Kidney capillary endothelial cell (primary cell): ENCODE measurements around the gene ZBTB2.
"Not testable (repeated sequence)": the region's sequence is repeated elsewhere in the genome, so short reads cannot be mapped to it uniquely, and the experiment has no call there.

Source experiments
- DNase-seq: peaks from one replicate; pipeline ENCODE4 v3.0.0-alpha.2; 2018; ENCODE audit warnings: low spot score

The ZBTB2 gene

DNA sequence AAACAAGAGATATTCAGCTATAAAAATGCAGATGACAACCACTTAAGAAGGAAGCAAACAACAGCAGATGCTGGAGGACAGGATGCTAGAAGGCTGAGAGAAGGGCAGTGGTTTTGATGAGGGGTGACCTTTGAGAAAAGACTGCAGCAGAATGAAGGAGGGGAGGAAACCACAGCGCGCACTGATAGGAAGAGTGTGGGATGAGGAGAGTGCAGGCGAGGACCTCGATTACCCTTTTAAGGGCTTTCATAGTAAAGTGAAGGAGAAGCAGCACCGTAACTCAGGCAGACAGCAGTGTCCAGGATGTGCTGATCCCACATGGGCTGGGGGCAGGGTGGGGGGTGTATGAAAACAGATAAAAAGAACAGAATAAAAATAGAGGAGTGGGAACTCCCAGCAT lies 19.2 kb downstream of the ZBTB2 start:
- no peak for DNase-seq

DNA sequence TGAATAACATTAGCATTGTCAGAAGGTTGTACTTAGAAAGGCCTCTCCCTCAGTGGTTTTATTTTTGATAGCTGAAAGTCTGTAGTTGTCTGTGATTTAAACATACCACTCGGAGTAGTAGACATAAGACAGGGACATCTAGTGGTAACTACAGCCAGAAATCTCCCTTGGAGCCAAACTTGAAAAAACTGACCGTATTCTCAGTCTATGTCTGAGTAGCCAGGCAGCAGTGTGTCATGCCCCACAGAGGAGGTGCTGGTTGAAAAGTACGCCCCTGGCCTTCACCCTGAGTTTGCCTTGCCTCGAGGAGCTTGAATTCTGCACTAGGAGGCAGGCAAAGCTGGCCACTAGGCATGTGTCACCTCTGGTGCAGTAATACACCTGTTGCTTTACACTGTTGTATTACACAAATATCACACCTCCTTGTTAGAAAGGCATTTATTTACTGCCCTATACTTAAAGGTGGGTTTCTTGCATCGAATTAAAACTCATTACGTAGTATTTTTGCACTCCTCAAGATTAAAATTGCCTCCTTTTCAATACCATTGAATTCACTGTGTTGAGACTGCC lies 20.8 kb downstream of the ZBTB2 start:
- no peak for DNase-seq

DNA sequence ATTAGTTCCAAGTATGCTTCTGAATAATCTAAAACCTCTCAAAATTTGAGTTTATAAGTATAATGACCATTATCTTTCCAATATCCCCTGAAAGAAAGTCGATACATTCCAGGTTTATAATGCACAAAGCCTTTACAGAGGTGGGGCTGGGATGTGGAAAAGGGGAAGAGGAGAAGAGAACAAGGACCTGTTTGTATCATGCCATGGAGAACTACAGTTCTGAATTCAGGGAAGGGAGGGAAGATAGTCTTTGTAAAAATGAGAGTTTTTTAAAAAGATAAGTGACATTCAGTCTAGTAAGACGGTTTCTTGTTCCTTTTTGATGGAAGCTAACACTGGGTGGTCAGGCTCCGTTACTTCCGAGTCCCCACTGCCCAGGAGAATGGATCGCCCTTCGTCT lies 26.1 kb downstream of the ZBTB2 start:
- no peak for DNase-seq

DNA sequence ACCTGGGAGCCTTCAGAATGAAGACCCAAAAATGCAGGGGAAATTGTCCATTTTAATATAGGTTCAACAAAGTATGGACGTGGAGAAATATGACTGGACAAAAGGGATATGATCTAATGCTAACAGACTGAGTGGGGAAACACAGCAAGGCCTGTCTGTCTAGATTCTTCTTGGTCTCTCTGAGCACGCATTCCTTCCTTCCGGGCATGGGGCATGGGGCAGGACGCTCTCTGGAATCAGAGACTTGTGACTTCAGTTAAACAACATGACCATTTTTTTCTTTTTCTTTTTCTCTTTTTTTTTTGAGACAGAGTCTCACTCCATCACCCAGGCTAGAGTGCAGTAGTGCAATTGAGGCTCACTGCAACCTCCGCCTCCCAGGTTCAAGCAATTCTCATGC lies 31.9 kb downstream of the ZBTB2 start:
- no peak for DNase-seq

DNA sequence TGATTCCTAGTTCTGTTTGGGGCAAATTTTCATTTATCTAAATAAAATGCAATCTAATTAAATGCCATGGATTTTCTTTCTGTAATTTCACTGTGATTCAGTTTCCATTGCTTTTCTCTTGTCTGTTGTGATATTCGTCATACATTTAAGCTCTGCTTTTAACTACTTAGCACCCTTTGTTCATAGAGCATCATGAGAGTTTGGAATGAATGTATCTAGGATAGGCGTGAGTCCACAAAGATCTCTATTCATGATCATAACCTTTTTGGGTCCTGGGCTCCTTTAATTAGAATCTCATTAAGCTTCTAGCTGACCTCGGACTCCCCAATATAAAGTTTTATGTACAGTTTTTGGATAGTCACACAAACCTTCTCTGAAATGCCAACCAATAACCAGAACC lies 32.9 kb downstream of the ZBTB2 start:
- no peak for DNase-seq

DNA sequence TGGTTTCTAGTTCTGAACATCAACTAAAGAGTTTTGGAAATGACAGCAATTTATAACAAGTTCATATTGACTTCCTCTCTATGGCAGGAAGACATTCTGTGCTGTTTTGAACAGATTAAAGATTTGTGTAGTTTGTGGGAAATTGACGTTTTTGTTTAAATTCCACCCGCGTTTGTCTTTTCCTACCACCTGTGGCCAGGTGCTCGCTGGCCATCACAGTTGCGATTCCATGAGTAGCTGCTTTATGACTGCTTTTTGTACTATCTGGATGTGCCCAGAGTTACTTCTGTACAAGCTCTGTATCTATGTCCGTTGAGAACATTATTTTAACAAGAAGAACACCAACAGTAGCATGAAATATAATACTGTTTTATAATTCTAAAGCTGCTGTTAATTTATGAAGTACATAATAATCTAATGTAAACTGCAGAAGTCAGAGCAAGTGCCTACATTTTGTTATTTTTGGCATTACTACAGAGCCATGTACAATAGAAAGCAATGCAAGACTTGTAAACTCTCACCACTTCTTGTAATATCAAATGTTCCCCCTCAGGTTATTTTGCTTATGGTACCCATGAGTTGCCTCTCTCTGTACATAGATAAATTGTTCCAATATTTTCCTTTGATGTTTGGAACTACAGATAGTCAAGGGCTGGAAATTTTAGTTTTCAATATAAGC lies 33.5 kb downstream of the ZBTB2 start:
- DNase-seq: no peak

DNA sequence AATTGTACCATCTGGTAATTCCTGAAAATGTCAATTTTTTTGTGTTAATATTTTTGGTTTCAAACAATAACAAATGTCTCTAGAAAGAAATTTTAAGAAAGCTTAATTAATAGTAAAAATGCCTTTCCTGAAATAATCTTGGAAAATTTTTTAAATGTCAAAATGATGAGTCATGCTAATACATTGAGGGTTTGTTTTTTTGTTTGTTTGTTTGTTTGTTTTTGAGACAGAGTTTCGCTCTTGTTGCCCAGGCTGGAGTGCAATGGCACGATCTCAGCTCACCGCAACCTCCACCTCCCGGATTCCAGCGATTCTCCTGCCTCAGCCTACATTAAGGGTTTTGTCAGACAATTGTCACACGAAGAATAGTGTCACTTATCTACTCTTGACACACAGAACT lies 34.4 kb downstream of the ZBTB2 start:
- DNase-seq: peak; percentile 30

DNA sequence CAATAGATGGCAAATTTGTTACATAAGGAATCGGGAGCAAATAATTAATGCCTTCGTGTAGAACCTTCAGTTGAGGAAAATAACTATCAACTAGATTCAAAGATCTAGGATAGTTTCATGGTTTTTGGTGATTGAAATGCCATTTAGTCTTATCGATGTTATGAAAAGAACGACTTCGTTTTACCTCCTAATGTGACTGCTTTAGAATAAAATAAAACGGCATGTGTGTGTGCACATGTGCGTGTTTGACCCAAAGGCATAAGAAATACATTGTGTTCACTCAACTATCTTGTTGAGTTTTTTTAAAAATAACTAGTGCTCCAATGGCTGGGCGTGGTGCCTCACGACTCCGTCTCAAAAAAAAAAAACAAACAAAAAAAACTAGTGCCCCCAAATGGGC lies 37.6 kb downstream of the ZBTB2 start:
- DNase-seq: no peak

DNA sequence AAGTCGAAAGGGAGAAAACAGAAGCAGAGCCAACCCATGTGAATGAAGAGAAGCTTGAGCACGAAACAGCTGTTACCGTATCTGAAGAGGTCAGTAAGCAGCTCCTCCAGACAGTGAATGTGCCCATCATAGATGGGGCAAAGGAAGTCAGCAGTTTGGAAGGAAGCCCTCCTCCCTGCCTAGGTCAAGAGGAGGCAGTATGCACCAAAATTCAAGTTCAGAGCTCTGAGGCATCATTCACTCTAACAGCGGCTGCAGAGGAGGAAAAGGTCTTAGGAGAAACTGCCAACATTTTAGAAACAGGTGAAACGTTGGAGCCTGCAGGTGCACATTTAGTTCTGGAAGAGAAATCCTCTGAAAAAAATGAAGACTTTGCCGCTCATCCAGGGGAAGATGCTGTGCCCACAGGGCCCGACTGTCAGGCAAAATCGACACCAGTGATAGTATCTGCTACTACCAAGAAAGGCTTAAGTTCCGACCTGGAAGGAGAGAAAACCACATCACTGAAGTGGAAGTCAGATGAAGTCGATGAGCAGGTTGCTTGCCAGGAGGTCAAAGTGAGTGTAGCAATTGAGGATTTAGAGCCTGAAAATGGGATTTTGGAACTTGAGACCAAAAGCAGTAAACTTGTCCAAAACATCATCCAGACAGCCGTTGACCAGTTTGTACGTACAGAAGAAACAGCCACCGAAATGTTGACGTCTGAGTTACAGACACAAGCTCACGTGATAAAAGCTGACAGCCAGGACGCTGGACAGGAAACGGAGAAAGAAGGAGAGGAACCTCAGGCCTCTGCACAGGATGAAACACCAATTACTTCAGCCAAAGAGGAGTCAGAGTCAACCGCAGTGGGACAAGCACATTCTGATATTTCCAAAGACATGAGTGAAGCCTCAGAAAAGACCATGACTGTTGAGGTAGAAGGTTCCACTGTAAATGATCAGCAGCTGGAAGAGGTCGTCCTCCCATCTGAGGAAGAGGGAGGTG lies 38.7 kb downstream of the ZBTB2 start:
- DNase-seq: no peak

DNA sequence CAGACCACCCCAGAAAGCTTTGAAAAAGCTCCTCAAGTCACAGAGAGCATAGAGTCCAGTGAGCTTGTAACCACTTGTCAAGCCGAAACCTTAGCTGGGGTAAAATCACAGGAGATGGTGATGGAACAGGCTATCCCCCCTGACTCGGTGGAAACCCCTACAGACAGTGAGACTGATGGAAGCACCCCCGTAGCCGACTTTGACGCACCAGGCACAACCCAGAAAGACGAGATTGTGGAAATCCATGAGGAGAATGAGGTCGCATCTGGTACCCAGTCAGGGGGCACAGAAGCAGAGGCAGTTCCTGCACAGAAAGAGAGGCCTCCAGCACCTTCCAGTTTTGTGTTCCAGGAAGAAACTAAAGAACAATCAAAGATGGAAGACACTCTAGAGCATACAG lies 39.6 kb downstream of the ZBTB2 start:
- no peak for DNase-seq

DNA sequence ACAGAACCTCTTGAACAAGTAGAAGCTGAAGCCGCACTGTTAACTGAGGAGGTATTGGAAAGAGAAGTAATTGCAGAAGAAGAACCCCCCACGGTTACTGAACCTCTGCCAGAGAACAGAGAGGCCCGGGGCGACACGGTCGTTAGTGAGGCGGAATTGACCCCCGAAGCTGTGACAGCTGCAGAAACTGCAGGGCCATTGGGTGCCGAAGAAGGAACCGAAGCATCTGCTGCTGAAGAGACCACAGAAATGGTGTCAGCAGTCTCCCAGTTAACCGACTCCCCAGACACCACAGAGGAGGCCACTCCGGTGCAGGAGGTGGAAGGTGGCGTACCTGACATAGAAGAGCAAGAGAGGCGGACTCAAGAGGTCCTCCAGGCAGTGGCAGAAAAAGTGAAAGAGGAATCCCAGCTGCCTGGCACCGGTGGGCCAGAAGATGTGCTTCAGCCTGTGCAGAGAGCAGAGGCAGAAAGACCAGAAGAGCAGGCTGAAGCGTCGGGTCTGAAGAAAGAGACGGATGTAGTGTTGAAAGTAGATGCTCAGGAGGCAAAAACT lies 40.1 kb downstream of the ZBTB2 start:
- DNase-seq: no peak

DNA sequence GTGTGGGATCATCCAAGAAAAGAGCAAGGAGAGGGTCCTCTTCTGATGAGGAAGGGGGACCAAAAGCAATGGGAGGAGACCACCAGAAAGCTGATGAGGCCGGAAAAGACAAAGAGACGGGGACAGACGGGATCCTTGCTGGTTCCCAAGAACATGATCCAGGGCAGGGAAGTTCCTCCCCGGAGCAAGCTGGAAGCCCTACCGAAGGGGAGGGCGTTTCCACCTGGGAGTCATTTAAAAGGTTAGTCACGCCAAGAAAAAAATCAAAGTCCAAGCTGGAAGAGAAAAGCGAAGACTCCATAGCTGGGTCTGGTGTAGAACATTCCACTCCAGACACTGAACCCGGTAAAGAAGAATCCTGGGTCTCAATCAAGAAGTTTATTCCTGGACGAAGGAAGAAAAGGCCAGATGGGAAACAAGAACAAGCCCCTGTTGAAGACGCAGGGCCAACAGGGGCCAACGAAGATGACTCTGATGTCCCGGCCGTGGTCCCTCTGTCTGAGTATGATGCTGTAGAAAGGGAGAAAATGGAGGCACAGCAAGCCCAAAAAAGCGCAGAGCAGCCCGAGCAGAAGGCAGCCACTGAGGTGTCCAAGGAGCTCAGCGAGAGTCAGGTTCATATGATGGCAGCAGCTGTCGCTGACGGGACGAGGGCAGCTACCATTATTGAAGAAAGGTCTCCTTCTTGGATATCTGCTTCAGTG lies 40.8 kb downstream of the ZBTB2 start:
- DNase-seq: no peak

DNA sequence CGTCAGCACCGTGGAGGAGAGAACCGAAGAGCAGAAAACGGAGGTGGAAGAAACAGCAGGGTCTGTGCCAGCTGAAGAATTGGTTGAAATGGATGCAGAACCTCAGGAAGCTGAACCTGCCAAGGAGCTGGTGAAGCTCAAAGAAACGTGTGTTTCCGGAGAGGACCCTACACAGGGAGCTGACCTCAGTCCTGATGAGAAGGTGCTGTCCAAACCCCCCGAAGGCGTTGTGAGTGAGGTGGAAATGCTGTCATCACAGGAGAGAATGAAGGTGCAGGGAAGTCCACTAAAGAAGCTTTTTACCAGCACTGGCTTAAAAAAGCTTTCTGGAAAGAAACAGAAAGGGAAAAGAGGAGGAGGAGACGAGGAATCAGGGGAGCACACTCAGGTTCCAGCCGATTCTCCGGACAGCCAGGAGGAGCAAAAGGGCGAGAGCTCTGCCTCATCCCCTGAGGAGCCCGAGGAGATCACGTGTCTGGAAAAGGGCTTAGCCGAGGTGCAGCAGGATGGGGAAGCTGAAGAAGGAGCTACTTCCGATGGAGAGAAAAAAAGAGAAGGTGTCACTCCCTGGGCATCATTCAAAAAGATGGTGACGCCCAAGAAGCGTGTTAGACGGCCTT lies 41.6 kb downstream of the ZBTB2 start:
- no peak for DNase-seq

DNA sequence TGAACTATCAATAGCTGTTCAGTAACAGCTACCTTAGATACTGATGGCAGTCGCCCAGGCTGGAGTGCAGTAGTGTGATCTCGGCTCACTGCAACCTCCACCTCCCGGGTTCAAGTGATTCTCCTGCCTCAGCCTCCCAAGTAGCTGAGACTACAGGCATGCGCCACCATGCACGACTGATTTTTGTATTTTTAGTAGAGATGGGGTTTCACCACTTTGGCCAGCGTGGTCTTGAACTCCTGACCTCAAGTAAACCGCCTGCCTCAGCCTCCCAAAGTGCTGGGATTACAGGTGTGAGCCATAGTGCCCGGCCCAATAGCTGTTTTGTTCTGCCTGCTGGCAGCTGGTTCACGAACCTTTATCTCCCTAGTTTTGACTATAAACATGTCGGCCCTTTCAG lies 48.6 kb downstream of the ZBTB2 start:
- DNase-seq: not testable (repeated sequence)

DNA sequence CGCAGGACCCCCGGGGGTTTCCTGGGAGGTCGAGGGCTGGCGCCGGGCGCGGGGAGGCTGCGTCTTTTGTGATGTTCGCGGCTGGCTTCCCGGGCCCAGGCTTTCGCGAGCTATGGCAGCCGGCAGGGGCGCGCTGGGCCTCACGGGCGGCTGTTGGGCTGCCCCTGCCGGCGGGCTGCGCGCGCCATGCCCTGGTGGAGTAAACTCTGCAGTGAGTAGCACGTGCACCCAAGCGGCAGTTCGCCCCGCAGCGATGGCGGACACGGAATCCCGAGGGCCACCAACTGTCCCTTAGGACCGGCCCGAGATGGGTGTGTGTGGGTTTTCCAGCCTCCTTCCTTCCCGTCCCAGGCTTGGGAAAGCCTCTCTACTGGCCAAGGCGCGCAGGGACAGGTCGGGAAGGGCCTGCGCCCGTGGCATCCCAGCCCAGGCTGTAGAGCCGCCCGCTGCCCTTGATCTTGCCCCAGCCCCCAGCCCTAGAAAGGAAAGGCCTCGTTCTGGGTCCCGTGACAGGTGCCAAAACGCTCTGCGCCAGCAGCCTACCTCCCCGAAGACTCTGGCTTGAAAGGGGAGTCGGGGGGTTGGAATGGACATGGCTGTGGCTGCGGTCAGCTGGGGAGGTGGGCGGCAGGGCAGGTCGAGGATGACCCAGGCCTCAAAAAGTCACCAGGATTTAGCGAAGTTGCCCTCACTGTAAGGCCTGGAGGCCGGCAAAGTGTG lies 49.7 kb downstream of the ZBTB2 start:
- DNase-seq: no peak

DNA sequence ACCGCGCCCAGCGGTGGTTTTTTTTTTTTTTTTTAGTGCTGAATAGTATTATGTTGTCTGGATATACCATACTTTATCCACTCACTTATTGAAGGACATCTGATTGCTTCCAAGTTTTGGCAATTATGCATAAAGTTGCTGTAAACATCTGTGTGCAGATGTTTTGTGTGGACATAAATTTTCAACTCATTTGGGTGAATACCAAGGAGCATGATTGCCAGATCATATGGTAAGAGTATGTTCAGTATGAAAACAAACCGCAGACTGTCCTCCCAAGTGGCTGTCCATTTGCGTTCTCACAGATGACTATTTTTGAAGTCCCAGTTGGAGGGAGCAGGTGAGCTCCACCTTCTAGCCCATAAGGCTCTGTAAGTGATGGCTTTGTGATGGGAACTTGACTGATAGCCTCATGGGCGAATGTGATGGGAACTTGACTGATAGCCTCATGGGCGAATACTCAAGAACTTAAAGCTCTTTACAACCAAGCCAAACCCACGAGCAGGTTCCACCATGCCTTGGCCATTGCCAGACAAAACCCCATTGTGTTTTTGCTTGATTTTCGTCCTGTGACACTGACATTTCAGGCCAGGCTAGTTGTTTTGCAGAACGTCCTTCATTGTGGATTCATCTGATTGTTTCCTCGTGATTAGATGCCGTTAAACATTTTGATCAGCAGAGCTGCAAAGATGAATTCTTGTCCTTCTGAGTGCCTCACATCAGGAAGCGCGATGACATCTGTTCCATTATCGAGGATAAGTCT lies 51.0 kb downstream of the ZBTB2 start:
- no peak for DNase-seq

DNA sequence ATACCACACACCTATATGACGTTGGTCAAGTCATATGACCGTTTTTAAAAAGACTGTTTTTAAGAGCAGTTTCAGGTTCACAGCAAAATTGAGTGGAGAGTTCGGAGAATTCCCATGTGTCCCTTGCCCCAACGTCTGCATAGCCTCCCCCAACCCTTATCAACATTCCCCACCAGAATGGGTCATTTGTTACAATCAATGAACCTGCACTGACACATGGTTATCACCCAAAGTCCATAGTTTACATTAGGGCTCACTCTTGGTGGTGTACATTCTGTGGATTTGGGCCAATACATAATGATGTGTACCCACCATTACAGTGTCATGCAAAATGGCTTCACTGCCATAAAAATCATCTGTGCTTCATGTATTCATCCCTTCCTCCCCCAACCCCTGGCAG lies 52.0 kb downstream of the ZBTB2 start:
- no peak for DNase-seq

DNA sequence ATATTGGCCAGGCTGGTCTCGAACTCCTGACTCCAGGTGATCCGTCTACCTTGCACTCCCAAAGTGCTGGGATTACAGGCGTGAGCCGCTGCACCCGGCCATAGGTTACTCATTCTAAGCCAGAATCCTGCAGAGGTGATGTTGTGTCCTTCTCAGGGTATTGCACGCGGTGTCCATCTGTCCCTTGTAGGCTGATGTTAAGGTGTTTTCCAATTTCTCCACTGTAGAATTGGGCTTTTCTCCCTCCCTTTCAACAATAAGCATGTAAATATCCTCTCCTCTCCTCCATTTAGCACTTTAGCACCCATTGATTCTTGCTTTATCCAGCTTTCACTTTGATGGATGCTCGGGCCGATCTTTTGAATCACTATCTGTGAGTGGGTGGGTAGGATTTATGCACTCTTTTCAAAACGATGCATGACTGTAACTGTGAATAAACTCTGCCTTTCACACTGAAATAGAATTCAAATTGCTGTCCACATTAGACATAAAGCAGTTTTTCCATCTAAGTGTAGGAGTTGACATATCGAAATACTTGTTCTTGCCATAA lies 52.6 kb downstream of the ZBTB2 start:
- DNase-seq: no peak

DNA sequence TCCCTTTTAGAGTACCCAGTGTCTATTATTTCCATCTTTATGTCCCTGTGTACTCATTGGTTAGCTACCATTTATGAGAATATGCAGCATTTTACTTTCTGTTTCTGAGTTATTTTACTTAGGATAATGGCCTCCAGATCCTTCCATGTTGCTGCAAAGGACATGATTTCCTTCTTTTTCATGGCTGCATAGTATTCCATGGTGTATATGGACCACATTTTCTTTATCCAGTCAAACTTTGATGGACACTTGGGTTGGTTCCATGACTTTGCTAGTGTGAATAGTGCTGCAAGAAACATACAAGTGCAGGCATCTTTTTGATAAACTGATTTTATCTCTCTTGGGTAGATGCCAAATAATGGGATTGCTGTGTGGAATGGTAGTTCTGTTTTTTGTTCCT lies 55.4 kb downstream of the ZBTB2 start:
- no peak for DNase-seq

DNA sequence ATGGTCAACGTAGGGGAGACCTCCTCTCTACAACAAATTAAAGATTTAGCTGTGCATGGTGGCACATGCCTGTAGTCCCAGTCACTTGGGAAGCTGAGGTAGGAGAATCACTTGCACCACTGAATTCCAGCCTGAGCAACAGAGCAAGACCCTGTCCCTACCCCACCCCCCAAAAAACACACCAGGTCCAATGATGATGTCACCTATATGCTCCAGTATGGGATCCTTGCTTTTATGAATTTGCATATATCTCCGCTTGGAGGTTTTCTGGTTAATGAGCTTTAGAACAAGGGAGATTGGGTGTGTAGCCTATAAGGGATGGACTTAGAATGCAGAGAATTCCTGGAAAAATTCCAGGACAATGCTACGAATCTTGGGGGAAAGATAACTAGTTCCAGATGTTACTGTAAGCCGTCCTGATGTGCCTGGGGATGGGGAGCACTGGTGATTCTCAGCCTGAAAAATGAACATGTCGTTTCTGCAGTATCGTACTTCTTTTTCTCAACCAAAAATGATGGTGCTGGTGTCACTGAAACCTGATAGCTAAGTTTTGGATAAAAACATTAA lies 61.1 kb downstream of the ZBTB2 start:
- no peak for DNase-seq
